Endothelial cell (in vitro differentiated cells): ENCODE measurements around the gene FBH1. TPM values are rescaled to one million over a fixed set of nuclear protein-coding genes. Genes with fewer than 3 reads are reported as not detected.

Source experiments
- DNase-seq: peaks from one replicate; pipeline ENCODE4 v3.0.0; 2021; ENCODE audit warnings: low spot score
- H3K27ac Mint-ChIP-seq: one replicate; pipeline ENCODE4 v1.8.0; 2021; ENCODE audit warnings: mixed read lengths, inconsistent platforms; ENCODE audit not compliant: unreplicated experiment
- H3K27me3 Mint-ChIP-seq: one replicate; pipeline ENCODE4 v1.8.0; 2021; ENCODE audit warnings: mild to moderate bottlenecking, moderate library complexity, mixed read lengths, inconsistent platforms; ENCODE audit not compliant: unreplicated experiment
- H3K36me3 Mint-ChIP-seq: one replicate; pipeline ENCODE4 v1.8.0; 2021; ENCODE audit warnings: mild to moderate bottlenecking, low read depth, mixed read lengths, inconsistent platforms; ENCODE audit not compliant: unreplicated experiment
- H3K4me1 Mint-ChIP-seq: one replicate; pipeline ENCODE4 v1.8.0; 2021; ENCODE audit warnings: mild to moderate bottlenecking, mixed read lengths, inconsistent platforms; ENCODE audit not compliant: unreplicated experiment
- H3K4me3 Mint-ChIP-seq: one replicate; pipeline ENCODE4 v1.8.0; 2021; ENCODE audit warnings: mild to moderate bottlenecking, mixed read lengths, inconsistent platforms; ENCODE audit not compliant: unreplicated experiment
- H3K9me3 Mint-ChIP-seq: one replicate; pipeline ENCODE4 v1.8.0; 2021; ENCODE audit warnings: mixed read lengths, inconsistent platforms; ENCODE audit not compliant: unreplicated experiment
- total RNA-seq: library from RNA; stranded (reverse); fragmentation: NEBNext Ultra II Directional; extraction: Animal tissue kit (Norgen Biotek cat#: 25700); gene quantifications from one replicate; pipeline ENCODE4 v1.2.1, GENCODE V29; 2021; ENCODE audit not compliant: unreplicated experiment
- TF ChIP-seq, protein P1 (sequence below): fragments of 200-600 bp; sonication (generic); IDR thresholded peaks from one replicate; pipeline ENCODE4 v1.5.0; 2021; ENCODE audit warnings: antibody characterized with exemption; ENCODE audit not compliant: unreplicated experiment

FBH1 gene
- total RNA-seq, 1 donor from 2014 or later: 95.2 TPM

DNA sequence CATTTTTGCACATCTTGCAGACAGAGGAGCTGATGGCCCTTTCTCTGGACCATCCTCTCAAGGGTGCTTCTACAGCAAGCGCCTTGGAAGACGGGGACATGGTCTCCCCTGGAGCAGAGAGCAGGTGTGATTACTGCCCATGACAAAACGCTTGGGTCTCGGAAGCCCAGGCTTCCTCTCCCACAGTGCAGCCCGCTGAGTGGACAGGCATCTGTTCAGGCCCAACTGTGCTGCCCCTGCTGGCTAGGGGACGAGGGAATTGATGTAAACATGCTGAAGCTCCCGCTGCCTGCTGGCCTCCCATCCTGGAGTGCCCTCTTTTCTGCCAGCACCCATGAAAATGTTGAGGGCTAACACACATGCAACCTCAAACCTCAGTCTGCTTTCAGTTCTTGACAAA is 73.0 kb downstream of the FBH1 start:
- H3K4me1 Mint-ChIP-seq: peaks cover 9% of the 10 kb centered on the region

DNA sequence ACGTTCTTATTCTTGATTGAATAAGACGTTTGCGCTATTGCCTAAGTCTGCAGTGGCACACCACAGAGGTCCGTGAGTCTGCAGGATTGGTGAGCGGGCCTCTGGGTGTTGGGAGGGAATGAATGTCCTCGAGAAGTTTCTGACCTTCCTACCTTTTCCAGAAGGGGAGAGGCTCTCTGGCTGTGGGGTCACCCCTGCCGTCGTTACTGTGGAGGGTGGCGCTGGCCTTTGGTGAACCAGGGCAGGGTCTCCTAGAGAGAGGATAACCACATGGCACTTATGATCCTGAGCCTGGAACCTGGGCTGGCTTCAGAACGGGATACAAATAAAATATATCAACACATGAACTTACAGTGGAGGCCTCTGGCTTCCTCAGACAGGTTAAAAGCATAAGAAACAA is 73.5 kb downstream of the FBH1 start:
- no peak overlapping the region for H3K4me3 Mint-ChIP-seq
- TF ChIP-seq, protein P1, sequence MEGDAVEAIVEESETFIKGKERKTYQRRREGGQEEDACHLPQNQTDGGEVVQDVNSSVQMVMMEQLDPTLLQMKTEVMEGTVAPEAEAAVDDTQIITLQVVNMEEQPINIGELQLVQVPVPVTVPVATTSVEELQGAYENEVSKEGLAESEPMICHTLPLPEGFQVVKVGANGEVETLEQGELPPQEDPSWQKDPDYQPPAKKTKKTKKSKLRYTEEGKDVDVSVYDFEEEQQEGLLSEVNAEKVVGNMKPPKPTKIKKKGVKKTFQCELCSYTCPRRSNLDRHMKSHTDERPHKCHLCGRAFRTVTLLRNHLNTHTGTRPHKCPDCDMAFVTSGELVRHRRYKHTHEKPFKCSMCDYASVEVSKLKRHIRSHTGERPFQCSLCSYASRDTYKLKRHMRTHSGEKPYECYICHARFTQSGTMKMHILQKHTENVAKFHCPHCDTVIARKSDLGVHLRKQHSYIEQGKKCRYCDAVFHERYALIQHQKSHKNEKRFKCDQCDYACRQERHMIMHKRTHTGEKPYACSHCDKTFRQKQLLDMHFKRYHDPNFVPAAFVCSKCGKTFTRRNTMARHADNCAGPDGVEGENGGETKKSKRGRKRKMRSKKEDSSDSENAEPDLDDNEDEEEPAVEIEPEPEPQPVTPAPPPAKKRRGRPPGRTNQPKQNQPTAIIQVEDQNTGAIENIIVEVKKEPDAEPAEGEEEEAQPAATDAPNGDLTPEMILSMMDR: no peak
- H3K4me1 Mint-ChIP-seq: peaks cover 7% of the 10 kb centered on the region
- H3K27ac Mint-ChIP-seq: no peak overlapping the region
- peaks cover 13% of the 10 kb centered on the region for H3K27me3 Mint-ChIP-seq
- H3K36me3 Mint-ChIP-seq: peaks cover 3% of the 10 kb centered on the region
- DNase-seq: no peak
- no peaks in the 10 kb centered on the region for H3K9me3 Mint-ChIP-seq

More for the DNA sequence above, 73.0 kb downstream of the FBH1 start:
- H3K27ac Mint-ChIP-seq: no peak overlapping the region
- TF ChIP-seq, protein P1: no peak
- H3K9me3 Mint-ChIP-seq: no peaks in the 10 kb centered on the region
- no peak overlapping the region for H3K4me3 Mint-ChIP-seq
- H3K36me3 Mint-ChIP-seq: peaks cover 3% of the 10 kb centered on the region
- no peak for DNase-seq
- peaks cover 13% of the 10 kb centered on the region for H3K27me3 Mint-ChIP-seq

DNA sequence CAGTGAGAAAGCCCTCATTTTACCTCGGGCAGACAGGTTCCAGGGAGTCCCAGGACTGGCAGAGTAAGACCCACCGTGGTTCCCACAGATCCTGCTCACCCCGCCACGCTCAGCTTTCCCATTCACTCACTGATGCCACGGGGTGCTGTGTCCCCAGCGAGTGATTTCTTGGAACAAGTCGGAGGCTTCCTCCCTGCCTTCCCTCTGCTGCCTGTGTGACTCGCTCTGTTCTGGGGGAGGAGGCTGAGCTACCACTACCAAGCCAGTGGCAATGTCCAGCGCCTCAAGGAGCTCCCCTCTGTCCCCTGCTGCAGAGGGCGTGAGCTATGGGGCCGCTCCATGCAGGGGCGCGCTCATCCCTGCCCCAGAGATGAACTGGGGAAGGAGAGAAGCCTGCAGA is 74.7 kb downstream of the FBH1 start:
- DNase-seq: no peak
- Mint-ChIP-seq H3K4me3 (no peak overlapping the region), H3K27me3 (peaks cover 9% of the 10 kb centered on the region), H3K4me1 (peaks cover 4% of the 10 kb centered on the region), H3K36me3 (peaks cover 3% of the 10 kb centered on the region), H3K9me3 (no peaks in the 10 kb centered on the region), H3K27ac (no peak overlapping the region)
- TF ChIP-seq, protein P1: no peak

GRCh38 chr10:5965266-5965665 is 75.2 kb downstream of the FBH1 start:
- no peak for DNase-seq
- TF ChIP-seq, protein P1: no peak
- peaks cover 9% of the 10 kb centered on the region for H3K27me3 Mint-ChIP-seq
- peaks cover 3% of the 10 kb centered on the region for H3K36me3 Mint-ChIP-seq
- peaks cover 6% of the 10 kb centered on the region for H3K4me1 Mint-ChIP-seq
- H3K4me3 Mint-ChIP-seq: no peak overlapping the region
- H3K9me3 Mint-ChIP-seq: no peaks in the 10 kb centered on the region
- no peak overlapping the region for H3K27ac Mint-ChIP-seq

DNA sequence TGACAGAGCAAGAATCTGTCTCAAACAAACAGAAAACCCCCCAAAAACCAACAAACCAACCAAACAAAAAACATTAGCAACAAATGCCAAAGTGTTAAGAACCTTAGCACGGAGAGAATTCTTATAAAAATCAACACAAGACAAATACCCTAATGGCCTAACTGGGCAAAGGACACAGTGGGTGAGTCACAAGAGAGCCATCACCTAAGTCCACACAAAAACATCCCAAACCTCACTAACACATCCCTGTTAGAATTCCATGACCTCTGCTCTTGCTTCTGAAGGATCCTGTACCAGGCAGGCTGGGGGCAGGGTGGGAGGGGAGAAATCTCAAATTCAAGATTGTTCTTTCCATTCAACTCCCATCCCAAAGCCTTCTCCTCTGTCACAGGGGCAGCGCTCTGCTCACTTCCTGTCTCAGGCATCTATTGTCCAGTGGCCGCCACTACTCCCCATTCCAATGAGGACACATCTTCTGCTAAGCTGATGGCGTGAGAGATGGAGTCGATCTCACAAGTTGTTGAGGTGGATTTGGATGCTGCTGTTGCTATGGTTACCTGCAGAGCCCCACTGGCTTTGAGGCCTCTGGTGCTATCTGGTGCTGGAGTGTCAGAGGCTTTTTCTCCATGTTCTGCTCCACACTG is 78.1 kb downstream of the FBH1 start:
- H3K27ac Mint-ChIP-seq: no peak overlapping the region
- DNase-seq: no peak

More for the DNA sequence above, 78.1 kb downstream of the FBH1 start:
- no peaks in the 10 kb centered on the region for H3K9me3 Mint-ChIP-seq
- TF ChIP-seq, protein P1: no peak
- H3K36me3 Mint-ChIP-seq: peaks cover 3% of the 10 kb centered on the region
- H3K4me3 Mint-ChIP-seq: no peak overlapping the region
- H3K27me3 Mint-ChIP-seq: peaks cover 2% of the 10 kb centered on the region
- H3K4me1 Mint-ChIP-seq: peaks cover 2% of the 10 kb centered on the region
